Neutrophil (primary cell): ENCODE data around the gene SEC14L6.
"Not testable (repeated sequence)": the region's sequence is repeated elsewhere in the genome, so short reads cannot be mapped to it uniquely, and the experiment has no call there.

Experiments
- H3K27ac ChIP-seq: fragments of 200-600 bp; sonication (generic); 2 replicates; pipeline ENCODE4 v1.5.1; 2016; ENCODE audit warnings: mild to moderate bottlenecking, moderate library complexity
- H3K27me3 ChIP-seq: fragments of 200-600 bp; sonication (generic); 2 replicates; pipeline ENCODE4 v1.6.0; 2016; ENCODE audit warnings: mild to moderate bottlenecking
- H3K36me3 ChIP-seq: fragments of 200-600 bp; sonication (generic); 2 replicates; pipeline ENCODE4 v1.5.1; 2017
- H3K4me1 ChIP-seq, 2 experiments: fragments of 200-600 bp in 1 of 2; sonication (generic) in 1 of 2; 1 replicate in 1 of 2; 2 replicates in 1 of 2; pipeline versions ENCODE4 v1.5.1 to v1.6.1; 2013 to 2016; ENCODE audit warnings: low read depth in 1 of 2, low read length in 1 of 2, mild to moderate bottlenecking in 1 of 2, moderate library complexity in 1 of 2; ENCODE audit not compliant: control insufficient read depth in 1 of 2, insufficient read depth in 1 of 2
- H3K4me3 ChIP-seq, 2 experiments: fragments of 200-600 bp in 1 of 2; sonication (generic) in 1 of 2; 1 replicate in 1 of 2; 2 replicates in 1 of 2; pipeline ENCODE4 v1.5.1; 2013 to 2016; ENCODE audit warnings: low read depth in 1 of 2, low read length in 1 of 2, mild to moderate bottlenecking in 1 of 2, moderate library complexity in 1 of 2
- H3K9me3 ChIP-seq: fragments of 200-600 bp; sonication (generic); 2 replicates; pipeline ENCODE4 v1.5.1; 2016
- CTCF ChIP-seq: fragments of 200-600 bp; sonication (generic); IDR thresholded peaks from 2 replicates; pipeline ENCODE4 v1.5.1; 2016; ENCODE audit warnings: antibody characterized with exemption

The SEC14L6 gene

GRCh38 chr22:30546616-30547015, at the start of gene SEC14L6:
TSS of gene SEC14L6 (minus strand) at chr22:30546741. CDS start at chr22:30546682, 59 bp downstream.
- Histone ChIP-seq H3K27ac (no peak within 1 kb of the TSS), H3K27me3 (peaks cover 44% of the 10 kb centered on the region)

DNA sequence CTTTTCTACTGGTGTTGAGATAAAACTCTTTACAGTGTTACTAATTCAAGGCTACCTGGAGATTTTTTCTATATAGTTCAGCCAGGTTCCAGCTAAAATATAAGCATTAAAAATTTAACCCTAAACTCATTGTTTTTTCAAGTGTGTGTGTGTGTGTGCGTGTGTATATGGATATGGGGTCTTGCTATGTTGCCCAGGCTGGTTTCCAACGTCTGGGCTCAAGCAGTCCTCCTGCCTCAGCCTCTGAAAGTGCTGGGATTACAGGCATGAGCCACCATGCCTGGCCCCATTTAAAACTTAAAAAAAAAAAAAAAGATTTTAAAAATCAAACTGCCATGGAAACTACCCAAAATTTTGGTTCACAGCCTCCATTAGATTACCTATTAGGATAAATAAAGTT, 49.7 kb upstream of the SEC14L6 start:
- no peak for TF ChIP-seq CTCF
- Histone ChIP-seq H3K4me1 (peaks cover 7 to 10% of the 10 kb centered on the region in 2 experiments), H3K4me3 (no peak overlapping the region), H3K36me3 (no peaks in the 10 kb centered on the region), H3K27me3 (peaks cover 30% of the 10 kb centered on the region), H3K27ac (no peak overlapping the region), H3K9me3 (no peaks in the 10 kb centered on the region)

More at GRCh38 chr22:30546616-30547015, at the start of gene SEC14L6:
- Histone ChIP-seq H3K9me3 (no peaks in the 10 kb centered on the region), H3K4me1 (no peaks in the 10 kb centered on the region), H3K4me3 (no peak within 1 kb of the TSS), H3K36me3 (no peaks in the 10 kb centered on the region)
- no peak for TF ChIP-seq CTCF

- peak overlapping the region; percentile 63 for H3K4me3 ChIP-seq
- not testable (repeated sequence) for H3K9me3 ChIP-seq
- peak overlapping the region; percentile 83 for H3K27ac ChIP-seq
- peaks cover 11 to 13% of the 10 kb centered on the region in 2 experiments for H3K4me1 ChIP-seq
- H3K27me3 ChIP-seq, result peaks cover 30% of the 10 kb centered on the region
- H3K36me3 ChIP-seq, result peaks cover 12% of the 10 kb centered on the region
Measured at GRCh38 chr22:30592360-30592713, 45.8 kb upstream of the SEC14L6 start.

GRCh38 chr22:30591588-30592359, 45.2 kb upstream of the SEC14L6 start, which contains the start of gene PES1:
TSS of gene PES1 (minus strand) at chr22:30591910. CDS start at chr22:30591833, 77 bp downstream.
- Histone ChIP-seq H3K36me3 (peaks cover 17% of the 10 kb centered on the region), H3K4me1 (peaks cover 11 to 13% of the 10 kb centered on the region in 2 experiments), H3K27ac (peak within 1 kb of the TSS; percentile 83), H3K9me3 (no peaks in the 10 kb centered on the region), H3K4me3 (peak within 1 kb of the TSS; percentile 63), H3K27me3 (peaks cover 30% of the 10 kb centered on the region)
- no peak for TF ChIP-seq CTCF

- H3K27me3 ChIP-seq, result peaks cover 30% of the 10 kb centered on the region
- no peak for TF ChIP-seq CTCF
- H3K9me3 ChIP-seq, result no peaks in the 10 kb centered on the region
- H3K4me3 ChIP-seq, result peak overlapping the region; percentile 63
- H3K36me3 ChIP-seq, result peaks cover 23% of the 10 kb centered on the region
- H3K27ac ChIP-seq, result peak overlapping the region; percentile 83
- peaks cover 11 to 13% of the 10 kb centered on the region in 2 experiments for H3K4me1 ChIP-seq
Measured at GRCh38 chr22:30591191-30591587, 44.6 kb upstream of the SEC14L6 start.

DNA sequence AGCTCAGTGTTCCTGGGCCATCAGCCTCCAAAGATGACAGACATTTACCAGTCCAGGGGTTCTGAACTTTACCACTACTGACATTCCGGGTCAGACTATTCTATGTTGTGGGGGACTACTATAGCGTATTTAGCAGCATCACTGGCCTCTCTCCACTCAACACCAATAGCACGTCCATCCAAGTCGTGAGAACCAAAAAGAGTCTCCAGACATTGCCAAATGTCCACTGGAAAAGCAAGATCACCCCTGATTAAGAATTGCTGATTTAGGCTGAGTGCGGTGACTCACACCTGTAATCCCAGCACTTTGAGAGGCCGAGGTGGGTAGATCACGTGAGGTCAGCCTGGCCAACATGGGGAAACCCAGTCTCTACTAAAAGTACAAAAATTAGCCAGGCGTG, 39.9 kb upstream of the SEC14L6 start:
- peaks cover 6% of the 10 kb centered on the region in 2 experiments for H3K4me1 ChIP-seq
- H3K4me3 ChIP-seq, result no peak overlapping the region
- TF ChIP-seq CTCF, result no peak
- H3K36me3 ChIP-seq, result peaks cover 65% of the 10 kb centered on the region
- no peaks in the 10 kb centered on the region for H3K27me3 ChIP-seq
- no peak overlapping the region for H3K27ac ChIP-seq
- no peaks in the 10 kb centered on the region for H3K9me3 ChIP-seq
